Right lobe of liver (tissue), 6 donors: ENCODE results near the gene SPATA21. TPM values are rescaled to one million over a fixed set of nuclear protein-coding genes. Genes with fewer than 3 reads are reported as not detected.
"Not testable (repeated sequence)": the region's sequence is repeated elsewhere in the genome, so short reads cannot be mapped to it uniquely, and the experiment has no call there.

ENCODE experiments used
- ATAC-seq, 4 donors: fragments of 200-7000 bp; cut with Tn5 transposase; one replicate each; pipeline ENCODE4 v1.9.1; 2020; ENCODE audit warnings: mild to moderate bottlenecking in 4 of 4, moderate library complexity in 4 of 4
- DNase-seq, 3 donors: peaks; one replicate each; pipeline ENCODE4 v3.0.0-alpha.2; 2020
- H3K27ac ChIP-seq, 3 donors: fragments of 200-600 bp; one replicate each; pipeline ENCODE4 v1.8.0; 2022
- H3K27me3 ChIP-seq, 2 donors: fragments of 200-600 bp; one replicate each; pipeline ENCODE4 v1.8.0; 2022
- H3K36me3 ChIP-seq, 4 donors: fragments of 200-600 bp; sonication (generic) in 1 of 4; one replicate each; pipeline versions ENCODE4 v1.5.1 to v1.8.0; 2017 to 2022; ENCODE audit warnings: control low read depth in 1 of 4
- H3K4me1 ChIP-seq, 4 donors: fragments of 200-600 bp; sonication (generic) in 1 of 4; one replicate each; pipeline versions ENCODE4 v1.5.1 to v1.8.0; 2017 to 2022; ENCODE audit warnings: control low read depth in 1 of 4
- H3K4me3 ChIP-seq, 3 donors: fragments of 200-600 bp; one replicate each; pipeline ENCODE4 v1.8.0; 2022
- H3K9me3 ChIP-seq, 4 donors: fragments of 200-600 bp; sonication (generic) in 1 of 4; one replicate each; pipeline versions ENCODE4 v1.5.1 to v1.8.0; 2017 to 2022; ENCODE audit warnings: control low read depth in 1 of 4
- POLR2A ChIP-seq: fragments of 450-650 bp; IDR thresholded peaks from one replicate; pipeline ENCODE4 v1.6.1; 2017; ENCODE audit warnings: antibody characterized with exemption, mild to moderate bottlenecking
- WGBS: methylation state at CpG from one replicate; pipeline ENCODE4 v1.1.6; 2018; ENCODE audit warnings: low coverage, low lambda C conversion rate; ENCODE audit not compliant: insufficient coverage; ENCODE audit errors: missing lambda C conversion rate; 5-methylcytosine and 5-hydroxymethylcytosine counted together
- intact Hi-C, 2 donors: fragments of 100-400 bp; cut with DNase I; formaldehyde crosslinking; loops; one replicate each; pipeline versions ENCODE4 v1.11.2 to v1.14.1; 2022
- total RNA-seq, 6 experiments: library from RNA; depleted of rRNA in 2 of 6; stranded (reverse); fragments of >200 nt in 2 of 6; fragmentation: NEBNext Ultra II Directional in 3 of 6; extraction: Animal tissue kit (Norgen Biotek cat#: 25700) in 3 of 6; gene quantifications; one replicate each; pipeline versions ENCODE4 v1.1.0 to v1.2.4, GENCODE V29; 2016 to 2023
- TF ChIP-seq, protein P1 (sequence below), 4 donors: fragments of 200-600 bp in 3 of 4; fragments of 450-650 bp in 1 of 4; IDR thresholded peaks; one replicate each; pipeline versions ENCODE4 v1.5.1 to v1.8.0; 2016 to 2022; ENCODE audit warnings: antibody characterized with exemption in 4 of 4, mild to moderate bottlenecking in 2 of 4
- donor health status: DM: no; HTN: yes; CAD: no.
- donor health status: DM: no; HTN: no; CAD: no.
- donor health status: DM: no; HTN: no; CAD: no.
- donor health status: DM: no; HTN: yes; CAD: no.
- donor health status: DM: no; HTN: yes; CAD: no.

Gene SPATA21
- total RNA-seq, 6 experiments from 2014 or later, result 1.6 to 1.8 TPM; not detected in 4

- ATAC-seq (no peak), DNase-seq (no peak)
- Histone ChIP-seq H3K27ac (no peak overlapping the region), H3K4me3 (no peak overlapping the region), H3K36me3 (peaks cover 5 to 58% (median 22%) of the 10 kb centered on the region in 4 donors), H3K27me3 (no peaks in the 10 kb centered on the region), H3K9me3 (no peaks in the 10 kb centered on the region), H3K4me1 (no peaks in the 10 kb centered on the region)
- no peak for TF ChIP-seq POLR2A
- TF ChIP-seq, protein P1, sequence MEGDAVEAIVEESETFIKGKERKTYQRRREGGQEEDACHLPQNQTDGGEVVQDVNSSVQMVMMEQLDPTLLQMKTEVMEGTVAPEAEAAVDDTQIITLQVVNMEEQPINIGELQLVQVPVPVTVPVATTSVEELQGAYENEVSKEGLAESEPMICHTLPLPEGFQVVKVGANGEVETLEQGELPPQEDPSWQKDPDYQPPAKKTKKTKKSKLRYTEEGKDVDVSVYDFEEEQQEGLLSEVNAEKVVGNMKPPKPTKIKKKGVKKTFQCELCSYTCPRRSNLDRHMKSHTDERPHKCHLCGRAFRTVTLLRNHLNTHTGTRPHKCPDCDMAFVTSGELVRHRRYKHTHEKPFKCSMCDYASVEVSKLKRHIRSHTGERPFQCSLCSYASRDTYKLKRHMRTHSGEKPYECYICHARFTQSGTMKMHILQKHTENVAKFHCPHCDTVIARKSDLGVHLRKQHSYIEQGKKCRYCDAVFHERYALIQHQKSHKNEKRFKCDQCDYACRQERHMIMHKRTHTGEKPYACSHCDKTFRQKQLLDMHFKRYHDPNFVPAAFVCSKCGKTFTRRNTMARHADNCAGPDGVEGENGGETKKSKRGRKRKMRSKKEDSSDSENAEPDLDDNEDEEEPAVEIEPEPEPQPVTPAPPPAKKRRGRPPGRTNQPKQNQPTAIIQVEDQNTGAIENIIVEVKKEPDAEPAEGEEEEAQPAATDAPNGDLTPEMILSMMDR (IDR thresholded peaks at IDR 0.05), result no peak
- intact Hi-C loops, result no loop called here
- WGBS, result 70% methylated on average over 4 of the region's 6 CpGs
Measured at GRCh38 chr1:16458831-16459230, 21.6 kb upstream of the SPATA21 start.

DNA sequence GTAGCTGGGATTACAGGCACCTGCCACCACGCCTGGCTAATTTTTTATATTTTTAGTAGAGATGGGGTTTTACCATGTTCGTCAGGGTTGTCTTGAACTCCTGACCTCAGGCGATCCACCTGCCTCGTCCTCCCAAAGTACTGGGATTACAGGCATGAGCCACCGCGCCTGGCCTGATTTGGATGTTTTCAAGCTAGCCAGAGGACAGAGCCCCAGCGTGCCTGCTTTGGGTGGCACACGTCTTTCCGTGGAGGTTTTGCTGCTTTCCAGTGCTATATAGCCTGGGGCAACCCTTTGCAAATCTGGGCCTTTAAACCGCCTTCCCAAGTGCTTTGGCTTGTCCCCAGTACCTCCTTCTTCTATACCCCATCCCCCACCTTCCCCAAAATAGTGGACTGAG, 18.9 kb upstream of the SPATA21 start:
- intact Hi-C loops, H3K27me3 ChIP-seq, H3K9me3 ChIP-seq, H3K4me1 ChIP-seq, H3K27ac ChIP-seq, ATAC-seq, H3K4me3 ChIP-seq, DNase-seq: not testable (repeated sequence)
- 89% methylated on average over 3 of the region's 10 CpGs for WGBS
- peaks cover 5 to 80% (median 32%) of the 10 kb centered on the region in 4 donors for H3K36me3 ChIP-seq

GRCh38 chr1:16454909-16455308, 17.7 kb upstream of the SPATA21 start:
- ATAC-seq, H3K9me3 ChIP-seq, H3K4me3 ChIP-seq, H3K27ac ChIP-seq, intact Hi-C loops, H3K27me3 ChIP-seq, DNase-seq, H3K4me1 ChIP-seq: not testable (repeated sequence)
- peaks cover 5 to 78% (median 33%) of the 10 kb centered on the region in 4 donors for H3K36me3 ChIP-seq
- 75% methylated on average over 2 of the region's 3 CpGs for WGBS

DNA sequence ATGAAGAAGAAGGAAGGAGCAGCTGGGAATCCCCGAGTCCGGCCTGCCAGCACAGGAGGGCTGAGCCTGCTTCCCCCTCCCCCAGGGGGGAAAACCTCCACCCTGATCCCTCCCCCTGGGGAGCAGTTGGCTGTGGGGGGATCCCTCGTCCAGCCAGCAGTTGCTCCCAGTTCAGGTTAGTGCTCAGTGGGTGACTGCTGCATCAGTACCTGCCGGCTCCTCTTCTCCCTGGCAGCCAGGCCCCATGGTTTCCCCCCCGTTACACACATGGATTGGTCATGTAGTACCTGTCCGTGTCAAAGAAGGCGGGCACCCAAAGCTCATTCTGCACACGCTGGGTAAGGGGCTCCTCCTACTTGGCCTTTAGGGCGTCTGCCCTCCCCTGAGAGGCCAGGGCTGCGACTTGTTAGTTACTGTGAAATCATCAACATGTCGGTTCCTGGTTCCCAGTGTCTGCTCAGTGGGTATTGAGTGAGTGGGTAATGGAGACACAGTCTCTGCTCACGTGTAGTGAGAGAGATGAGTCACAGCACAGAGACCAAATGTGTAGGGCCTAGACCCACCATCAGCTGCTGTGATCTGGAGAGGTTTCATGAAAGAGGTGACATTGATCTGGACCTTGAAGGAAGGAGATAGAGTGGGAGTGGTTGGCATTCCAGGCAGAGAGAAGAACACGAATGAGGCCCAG, 14.8 kb upstream of the SPATA21 start:
- Histone ChIP-seq H3K27me3 (no peaks in the 10 kb centered on the region), H3K36me3 (peaks cover 0 to 86% (median 32%) of the 10 kb centered on the region in 4 donors), H3K27ac (no peak overlapping the region), H3K4me1 (no peaks in the 10 kb centered on the region), H3K4me3 (no peak overlapping the region), H3K9me3 (no peaks in the 10 kb centered on the region)
- DNase-seq (no peak), ATAC-seq (peak in 1 of 4 donors; percentile 16)
- TF ChIP-seq, protein P1 (IDR thresholded peaks at IDR 0.05), result no peak
- TF ChIP-seq POLR2A, result no peak
- 87% methylated on average over 7 of the region's 13 CpGs for WGBS
- intact Hi-C loops, result no loop called here

DNA sequence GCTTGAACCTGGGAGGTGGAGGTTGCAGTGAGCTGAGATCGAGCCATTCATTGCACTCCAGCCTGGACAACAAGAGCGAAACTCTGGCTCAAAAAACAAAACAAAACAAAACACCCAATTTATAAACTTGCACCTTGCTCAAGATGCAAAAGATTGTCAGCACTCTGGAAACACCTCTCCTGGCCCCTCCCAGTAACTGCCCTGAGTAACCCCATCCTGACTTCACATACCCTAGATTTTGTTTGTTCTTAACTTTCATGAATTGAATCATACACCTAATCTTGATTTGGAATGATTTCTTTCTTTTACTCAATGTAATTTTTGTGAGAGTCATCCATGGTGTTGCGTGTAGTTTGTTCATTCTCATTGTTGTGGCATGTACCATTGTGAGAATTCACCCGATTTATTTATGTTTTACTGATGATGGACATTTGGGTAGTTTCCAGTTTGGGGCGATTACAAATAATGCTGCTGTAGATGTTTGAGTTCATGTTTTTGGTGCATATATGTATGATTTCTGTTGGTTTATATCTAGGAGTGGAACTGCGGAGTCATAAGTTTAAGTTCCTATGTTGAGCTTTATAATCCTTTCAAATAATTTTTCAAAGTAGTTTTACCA, 13.7 kb upstream of the SPATA21 start:
- peaks cover 0 to 78% (median 30%) of the 10 kb centered on the region in 4 donors for H3K36me3 ChIP-seq
- no peaks in the 10 kb centered on the region for H3K9me3 ChIP-seq
- WGBS, result 75% methylated on average over 4 of the region's 6 CpGs
- no peak for DNase-seq
- no peak for ATAC-seq
- no peaks in the 10 kb centered on the region for H3K4me1 ChIP-seq
- H3K27me3 ChIP-seq, result no peaks in the 10 kb centered on the region
- no peak for TF ChIP-seq POLR2A
- TF ChIP-seq, protein P1 (IDR thresholded peaks at IDR 0.05), result no peak
- intact Hi-C loops, result no loop called here
- no peak overlapping the region for H3K4me3 ChIP-seq
- H3K27ac ChIP-seq, result no peak overlapping the region
